Kasumi-1 (cell line): ENCODE measurements around the gene NKAIN1.

ENCODE experiments used
- DNase-seq, 2 experiments: peaks; one replicate each; lab custom pipeline; 2025; lab: John Stamatoyannopoulos, UW

The NKAIN1 gene

DNA sequence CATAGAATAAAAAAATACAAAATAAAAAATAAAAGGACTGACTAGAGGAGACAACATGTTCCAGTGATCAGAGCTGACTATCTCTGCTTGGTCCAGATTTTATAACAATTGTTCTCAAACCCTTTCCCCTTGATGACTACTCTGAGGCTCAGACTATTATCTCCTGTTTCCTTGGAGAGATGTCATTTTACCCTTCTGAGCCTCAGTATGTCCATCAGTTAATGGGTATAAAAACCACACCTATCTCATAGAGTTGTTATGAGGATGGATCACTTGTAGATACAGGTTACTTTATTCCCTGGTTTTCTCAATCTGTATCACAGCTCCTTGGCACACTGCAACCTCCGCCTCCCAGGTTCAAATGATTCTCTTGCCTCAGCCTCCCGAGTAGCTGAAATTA, 7.0 kb downstream of the NKAIN1 start:
- DNase-seq = no peak

- DNase-seq = no peak
These were observed 7.9 kb downstream of the NKAIN1 start for GRCh38 chr1:31231802-31232201.

GRCh38 chr1:31230378-31230777, 9.3 kb downstream of the NKAIN1 start:
- DNase-seq = no peak

GRCh38 chr1:31228986-31229385, 10.7 kb downstream of the NKAIN1 start:
- no peak for DNase-seq

DNA sequence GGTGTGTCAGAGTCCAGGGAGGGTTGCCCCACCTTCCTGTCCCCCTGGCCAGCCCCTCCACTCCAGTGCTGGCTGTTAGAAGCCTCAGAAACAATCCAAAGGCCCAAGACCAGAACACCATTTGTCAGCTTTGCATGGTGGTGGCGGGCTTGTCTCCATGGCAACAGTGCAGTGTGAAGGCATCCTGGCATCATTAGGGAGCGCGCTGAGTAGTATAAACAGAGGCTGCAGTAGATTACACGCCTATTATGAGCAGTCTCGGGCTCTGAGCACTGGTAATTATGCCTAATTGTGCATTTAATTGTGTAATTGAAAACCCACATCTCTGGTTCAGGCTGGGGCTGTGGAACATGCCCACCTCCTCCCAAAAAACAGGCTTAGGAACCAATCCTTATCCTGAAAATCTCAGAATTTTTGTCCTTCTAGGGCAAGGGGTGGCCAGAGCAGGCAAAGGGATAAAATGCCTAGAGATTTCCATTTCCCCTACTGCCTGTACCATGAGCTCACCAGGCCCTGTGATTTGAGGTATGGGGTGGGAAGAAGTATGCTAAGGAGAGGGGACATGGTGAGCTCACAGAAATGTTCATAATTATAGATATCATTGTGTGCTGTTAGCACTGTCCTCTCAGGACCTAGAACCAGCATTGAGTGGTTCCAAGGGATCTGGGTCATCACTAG, 11.7 kb downstream of the NKAIN1 start:
- DNase-seq = no peak

DNA sequence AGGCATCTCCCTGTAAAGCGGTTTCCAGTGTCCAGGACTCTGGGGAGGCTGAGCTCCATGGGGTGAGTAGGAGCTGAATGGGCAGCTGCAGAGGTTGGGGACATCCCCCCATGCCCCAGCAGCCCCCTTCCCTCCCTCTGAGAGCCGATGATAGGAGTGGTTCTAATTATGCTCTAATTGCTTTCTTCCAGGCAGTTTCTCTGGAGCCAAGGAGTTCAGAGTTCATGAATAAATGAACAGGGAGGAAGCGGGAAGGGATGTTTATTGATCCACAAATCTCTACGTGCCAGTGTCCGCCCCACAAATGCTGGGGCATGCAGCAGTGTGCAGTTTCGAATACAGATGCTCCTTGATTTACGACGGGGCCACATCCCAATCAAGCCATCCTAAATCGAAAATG, 15.6 kb downstream of the NKAIN1 start:
- DNase-seq = no peak

GRCh38 chr1:31222176-31222575, 17.5 kb downstream of the NKAIN1 start:
- no peak for DNase-seq

GRCh38 chr1:31221072-31221471, 18.6 kb downstream of the NKAIN1 start:
- DNase-seq = no peak

DNA sequence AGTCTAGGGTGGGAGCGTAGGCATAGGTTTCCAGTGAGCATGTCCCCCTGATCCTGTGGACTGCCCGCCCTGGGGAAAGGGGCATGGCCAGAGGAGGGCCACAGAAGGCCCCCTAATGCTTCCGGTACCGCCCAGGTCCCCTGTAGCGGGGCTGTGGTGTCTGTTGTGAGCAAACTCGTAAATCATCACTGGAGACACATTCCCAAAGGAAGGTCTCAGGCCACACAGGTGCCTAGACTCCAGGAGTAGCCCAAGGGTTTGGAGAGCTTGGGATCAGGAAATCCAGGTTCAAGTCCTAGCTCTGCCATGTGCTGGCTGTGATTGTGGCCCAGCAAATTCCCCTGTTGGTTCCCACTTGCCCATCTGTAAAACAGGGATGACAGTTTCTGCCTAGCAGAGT, 20.2 kb downstream of the NKAIN1 start:
- DNase-seq = no peak

DNA sequence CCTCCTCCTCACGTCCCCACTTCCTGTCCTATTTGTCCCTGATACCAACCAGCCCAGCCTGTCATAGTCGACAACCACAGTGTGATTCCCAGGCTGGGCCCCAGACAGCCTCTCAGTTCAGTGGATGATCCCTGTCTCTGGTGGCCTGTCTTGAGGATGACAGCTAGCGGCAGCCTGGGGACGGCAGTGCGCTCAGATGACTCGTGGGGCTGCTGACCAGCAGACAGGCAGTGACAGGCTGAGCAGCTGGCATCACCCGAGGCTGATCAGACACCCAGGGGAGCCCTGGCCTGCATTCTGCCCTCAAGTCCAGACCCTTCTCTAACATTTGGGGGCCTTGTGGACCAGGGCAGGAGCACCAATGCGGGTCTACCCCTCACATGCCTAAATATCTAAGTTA, 21.0 kb downstream of the NKAIN1 start:
- DNase-seq = no peak

- peak in 1 of 2 experiments; percentile 36 for DNase-seq
These were observed 23.7 kb downstream of the NKAIN1 start for GRCh38 chr1:31216016-31216415.

DNA sequence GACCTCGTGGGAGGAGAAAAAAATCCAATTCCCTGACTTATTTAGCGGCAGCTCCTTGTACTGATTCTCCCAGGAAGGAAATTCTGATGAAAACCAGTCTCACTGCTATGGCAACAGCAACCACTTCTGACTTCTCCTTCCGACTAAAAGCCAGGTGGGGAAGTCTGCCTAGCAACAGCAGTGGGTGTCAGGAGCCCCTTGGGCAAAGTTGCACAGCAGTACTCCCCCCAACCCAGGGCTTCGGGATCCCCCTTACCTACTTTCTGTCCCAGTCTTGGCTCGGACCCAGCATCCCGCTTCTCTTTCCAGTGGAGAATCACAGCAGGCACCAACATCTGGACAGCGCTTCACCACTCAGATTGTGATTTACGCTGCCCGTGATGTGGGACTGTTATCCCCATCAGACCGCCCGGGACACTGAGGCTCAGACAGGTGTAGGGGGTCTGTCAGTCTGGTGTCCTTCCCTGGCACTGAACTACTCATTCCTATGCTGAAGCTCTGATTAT, 24.6 kb downstream of the NKAIN1 start:
- DNase-seq = no peak

- no peak for DNase-seq
These were observed 25.2 kb downstream of the NKAIN1 start for GRCh38 chr1:31214316-31215064.

- DNase-seq = no peak
These were observed 31.2 kb downstream of the NKAIN1 start for GRCh38 chr1:31208361-31208945.

GRCh38 chr1:31207569-31207968, 32.1 kb downstream of the NKAIN1 start:
- no peak for DNase-seq

- no peak for DNase-seq
These were observed 32.6 kb downstream of the NKAIN1 start for GRCh38 chr1:31207046-31207445.

- no peak for DNase-seq
These were observed 36.5 kb downstream of the NKAIN1 start for GRCh38 chr1:31203215-31203614.

- no peak for DNase-seq
These were observed 37.7 kb downstream of the NKAIN1 start for GRCh38 chr1:31201931-31202360.

- no peak for DNase-seq
These were observed 39.7 kb downstream of the NKAIN1 start for GRCh38 chr1:31199949-31200348.

- DNase-seq = no peak
These were observed 40.4 kb downstream of the NKAIN1 start for GRCh38 chr1:31199236-31199790.

- no peak for DNase-seq
These were observed 41.1 kb downstream of the NKAIN1 start for GRCh38 chr1:31198600-31198999.

- no peak for DNase-seq
These were observed 41.5 kb downstream of the NKAIN1 start for GRCh38 chr1:31198150-31198549.

DNA sequence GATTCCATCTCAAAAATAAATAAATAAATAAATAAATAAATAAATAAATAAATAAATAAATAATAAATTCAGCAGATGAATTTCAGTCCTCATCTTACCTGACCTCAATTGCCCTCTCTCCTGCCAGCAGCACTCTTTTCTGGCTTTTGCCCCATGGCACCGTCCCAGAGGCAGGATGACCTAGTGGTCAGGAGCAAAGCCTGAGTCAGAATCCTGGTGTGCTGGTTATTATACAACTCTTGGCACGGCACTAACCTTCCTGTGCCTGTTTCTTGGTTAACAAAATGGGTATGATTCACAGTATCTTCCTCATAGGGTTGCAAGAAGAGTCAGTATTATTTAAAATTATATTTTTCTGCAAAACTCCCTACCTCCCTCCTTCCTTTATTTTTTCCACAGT, 43.0 kb downstream of the NKAIN1 start:
- DNase-seq = no peak
